Measurements from ENCODE around the gene STIM1. TPM values are rescaled to one million over a fixed set of nuclear protein-coding genes. Genes with fewer than 3 reads are reported as not detected.

STIM1 gene
- total RNA-seq, 4 donors from 2014 or later = 65.2 to 150 (median 92.6) TPM

DNA sequence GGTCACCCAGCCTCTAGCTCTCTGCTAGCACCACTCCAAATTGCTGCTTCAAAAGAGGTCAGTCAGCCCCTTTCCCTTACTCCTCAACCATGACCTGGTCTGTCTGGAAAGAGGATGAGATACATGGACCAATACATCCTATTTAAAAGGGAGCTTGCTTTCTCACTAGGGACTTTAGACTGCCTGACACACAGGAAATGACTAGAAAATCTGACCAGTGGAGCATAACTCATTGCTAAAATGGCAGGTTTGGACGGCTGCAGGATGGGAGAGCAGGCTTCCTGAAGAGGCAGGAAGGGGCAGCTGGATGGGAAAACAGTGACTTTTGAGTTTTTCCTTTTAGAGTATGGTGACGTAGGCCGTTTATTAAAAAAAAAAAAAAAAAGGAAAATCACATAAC, 25.3 kb downstream of the STIM1 start:
- WGBS = 49% methylated on average over 3 of the region's 3 CpGs
- Histone ChIP-seq H3K36me3 (no peaks in the 10 kb centered on the region), H3K27ac (replicated peaks in 1 of 4) (peak overlapping the region in 3 of 4 donors; percentile 42 to 48 (median 43)), H3K27me3 (no peaks in the 10 kb centered on the region), H3K9me3 (no peaks in the 10 kb centered on the region), H3K4me3 (no peak overlapping the region), H3K4me1 (peaks cover 20 to 54% (median 48%) of the 10 kb centered on the region in 4 donors)
- DNase-seq (ENCODE audit: extremely low spot score) = no peak
- intact Hi-C loops (cut with DNase I) = no loop called here
- TF ChIP-seq POLR2A (IDR thresholded peaks at IDR 0.05; ENCODE audit: low read depth) (no peak), POLR2AphosphoS5 (IDR thresholded peaks at IDR 0.05) (no peak), EP300 (IDR thresholded peaks at IDR 0.05) (no peak)

DNA sequence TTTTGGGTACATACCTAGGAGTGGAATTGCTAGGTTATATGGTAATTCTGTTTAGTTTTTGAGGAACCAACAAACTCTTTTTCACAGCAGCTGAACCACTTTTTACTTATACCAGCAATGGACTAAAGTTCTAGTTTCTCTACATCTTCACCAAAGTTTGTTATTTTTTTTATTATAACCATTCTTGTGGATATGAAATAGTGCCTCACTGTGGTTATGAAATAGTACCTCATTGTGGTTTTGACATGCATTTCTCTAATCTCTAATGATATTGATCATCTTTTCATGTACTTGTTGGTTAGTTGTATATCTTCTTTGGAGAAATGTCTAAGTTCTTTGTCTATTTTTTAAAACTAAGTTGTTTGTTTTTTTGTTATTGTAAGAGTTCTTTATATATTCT, 27.2 kb downstream of the STIM1 start:
- H3K9me3 ChIP-seq = no peaks in the 10 kb centered on the region
- H3K36me3 ChIP-seq = no peaks in the 10 kb centered on the region
- intact Hi-C loops (cut with DNase I) = no loop called here
- DNase-seq (ENCODE audit: extremely low spot score) = no peak
- H3K4me1 ChIP-seq = peaks cover 17 to 46% (median 32%) of the 10 kb centered on the region in 4 donors
- no peak overlapping the region for H3K4me3 ChIP-seq
- TF ChIP-seq POLR2A (IDR thresholded peaks at IDR 0.05; ENCODE audit: low read depth) = no peak
- no peak for TF ChIP-seq POLR2AphosphoS5 (IDR thresholded peaks at IDR 0.05)
- TF ChIP-seq EP300 (IDR thresholded peaks at IDR 0.05) = no peak
- TF ChIP-seq, protein P1, sequence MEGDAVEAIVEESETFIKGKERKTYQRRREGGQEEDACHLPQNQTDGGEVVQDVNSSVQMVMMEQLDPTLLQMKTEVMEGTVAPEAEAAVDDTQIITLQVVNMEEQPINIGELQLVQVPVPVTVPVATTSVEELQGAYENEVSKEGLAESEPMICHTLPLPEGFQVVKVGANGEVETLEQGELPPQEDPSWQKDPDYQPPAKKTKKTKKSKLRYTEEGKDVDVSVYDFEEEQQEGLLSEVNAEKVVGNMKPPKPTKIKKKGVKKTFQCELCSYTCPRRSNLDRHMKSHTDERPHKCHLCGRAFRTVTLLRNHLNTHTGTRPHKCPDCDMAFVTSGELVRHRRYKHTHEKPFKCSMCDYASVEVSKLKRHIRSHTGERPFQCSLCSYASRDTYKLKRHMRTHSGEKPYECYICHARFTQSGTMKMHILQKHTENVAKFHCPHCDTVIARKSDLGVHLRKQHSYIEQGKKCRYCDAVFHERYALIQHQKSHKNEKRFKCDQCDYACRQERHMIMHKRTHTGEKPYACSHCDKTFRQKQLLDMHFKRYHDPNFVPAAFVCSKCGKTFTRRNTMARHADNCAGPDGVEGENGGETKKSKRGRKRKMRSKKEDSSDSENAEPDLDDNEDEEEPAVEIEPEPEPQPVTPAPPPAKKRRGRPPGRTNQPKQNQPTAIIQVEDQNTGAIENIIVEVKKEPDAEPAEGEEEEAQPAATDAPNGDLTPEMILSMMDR (IDR thresholded peaks at IDR 0.05) = no peak
- no peak overlapping the region for H3K27ac ChIP-seq (replicated peaks in 1 of 4)
- no peaks in the 10 kb centered on the region for H3K27me3 ChIP-seq

DNA sequence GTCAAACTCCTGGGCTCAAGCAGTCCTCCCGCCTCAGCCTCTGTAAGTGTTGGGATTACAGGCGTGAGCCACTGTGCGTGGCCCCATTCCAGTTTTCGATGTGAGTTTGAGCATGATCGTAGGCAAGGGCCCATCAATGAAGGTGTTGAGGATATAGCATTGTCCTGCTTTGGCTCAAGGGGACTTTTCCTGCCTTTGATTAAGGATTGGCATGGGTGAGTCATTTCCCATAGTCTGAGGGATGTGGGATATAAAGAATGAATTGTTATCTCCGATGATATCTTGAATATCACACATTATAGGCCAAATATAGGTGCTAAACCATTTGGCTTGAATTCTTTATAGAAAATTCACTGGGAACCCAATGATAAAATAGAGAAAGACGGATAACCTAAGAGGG, 30.4 kb downstream of the STIM1 start:
- 91% methylated on average over 7 of the region's 7 CpGs for WGBS
- peaks cover 3 to 35% (median 16%) of the 10 kb centered on the region in 4 donors for H3K4me1 ChIP-seq

DNA sequence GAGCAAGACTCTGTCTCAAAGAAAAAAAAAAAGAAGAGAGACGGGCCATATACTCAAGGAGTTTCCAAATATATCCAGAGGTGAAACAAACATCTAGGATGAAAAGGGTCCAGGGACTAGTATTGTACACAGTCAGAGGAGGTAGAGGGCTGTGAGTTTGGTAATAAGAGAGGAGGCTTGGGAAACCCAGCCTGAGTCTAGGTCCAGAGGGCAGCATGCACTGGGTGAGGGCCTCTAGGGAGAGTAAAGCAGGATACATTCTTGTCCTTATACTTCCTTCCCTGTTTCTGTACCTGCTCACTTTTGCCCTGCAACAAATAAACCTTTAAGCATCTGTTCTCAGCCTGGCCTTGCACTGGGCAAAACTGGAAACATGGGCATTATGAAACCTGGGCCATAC, 31.5 kb downstream of the STIM1 start:
- H3K27me3 ChIP-seq = no peaks in the 10 kb centered on the region
- H3K9me3 ChIP-seq = no peaks in the 10 kb centered on the region
- DNase-seq (ENCODE audit: extremely low spot score) = no peak
- H3K36me3 ChIP-seq = no peaks in the 10 kb centered on the region
- intact Hi-C loops (cut with DNase I) = no loop called here
- H3K27ac ChIP-seq (replicated peaks in 1 of 4) = no peak overlapping the region
- TF ChIP-seq POLR2AphosphoS5 (IDR thresholded peaks at IDR 0.05) (no peak), EP300 (IDR thresholded peaks at IDR 0.05) (no peak)
- no peak overlapping the region for H3K4me3 ChIP-seq
- H3K4me1 ChIP-seq = peaks cover 3 to 31% (median 13%) of the 10 kb centered on the region in 4 donors
- 42% methylated on average over 1 of the region's 1 CpG for WGBS

More for the DNA sequence above, 30.4 kb downstream of the STIM1 start:
- Histone ChIP-seq H3K9me3 (no peaks in the 10 kb centered on the region), H3K36me3 (no peaks in the 10 kb centered on the region), H3K27me3 (no peaks in the 10 kb centered on the region), H3K4me3 (no peak overlapping the region), H3K27ac (replicated peaks in 1 of 4) (no peak overlapping the region)
- intact Hi-C loops (cut with DNase I) = no loop called here
- DNase-seq (ENCODE audit: extremely low spot score) = no peak
- TF ChIP-seq POLR2A (IDR thresholded peaks at IDR 0.05; ENCODE audit: low read depth) (no peak), POLR2AphosphoS5 (IDR thresholded peaks at IDR 0.05) (no peak), EP300 (IDR thresholded peaks at IDR 0.05) (no peak)
- TF ChIP-seq, protein P1 (IDR thresholded peaks at IDR 0.05) = no peak

DNA sequence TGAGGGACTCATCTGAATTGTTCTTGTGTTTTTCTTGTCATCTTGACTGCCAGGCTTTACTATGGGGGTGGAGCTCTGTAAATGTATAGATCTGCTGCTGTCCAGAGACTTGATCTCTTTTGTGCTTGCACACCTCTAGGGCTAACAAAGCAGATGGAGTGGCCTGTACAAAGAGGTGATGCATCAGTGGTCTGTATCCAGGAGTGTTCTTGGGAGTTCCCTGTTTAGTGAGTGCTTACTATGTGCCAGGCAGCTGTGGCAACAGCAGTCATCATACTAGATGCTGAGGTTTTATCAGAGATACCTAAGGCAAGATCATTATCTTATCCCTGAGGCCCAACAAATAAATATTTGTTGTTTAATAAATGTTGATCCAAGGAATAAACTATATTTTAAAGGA, 33.4 kb downstream of the STIM1 start:
- no peak overlapping the region for H3K4me3 ChIP-seq
- H3K27me3 ChIP-seq = no peaks in the 10 kb centered on the region
- intact Hi-C loops (cut with DNase I) = no loop called here
- no peaks in the 10 kb centered on the region for H3K9me3 ChIP-seq
- no peaks in the 10 kb centered on the region for H3K36me3 ChIP-seq
- H3K27ac ChIP-seq (replicated peaks in 1 of 4) = no peak overlapping the region
- H3K4me1 ChIP-seq = peaks cover 8 to 35% (median 18%) of the 10 kb centered on the region in 4 donors
- TF ChIP-seq EP300 (IDR thresholded peaks at IDR 0.05) = no peak
- TF ChIP-seq, protein P1 (IDR thresholded peaks at IDR 0.05) = no peak
- TF ChIP-seq POLR2AphosphoS5 (IDR thresholded peaks at IDR 0.05) = no peak
- TF ChIP-seq POLR2A (IDR thresholded peaks at IDR 0.05; ENCODE audit: low read depth) = no peak
- no peak for DNase-seq (ENCODE audit: extremely low spot score)

DNA sequence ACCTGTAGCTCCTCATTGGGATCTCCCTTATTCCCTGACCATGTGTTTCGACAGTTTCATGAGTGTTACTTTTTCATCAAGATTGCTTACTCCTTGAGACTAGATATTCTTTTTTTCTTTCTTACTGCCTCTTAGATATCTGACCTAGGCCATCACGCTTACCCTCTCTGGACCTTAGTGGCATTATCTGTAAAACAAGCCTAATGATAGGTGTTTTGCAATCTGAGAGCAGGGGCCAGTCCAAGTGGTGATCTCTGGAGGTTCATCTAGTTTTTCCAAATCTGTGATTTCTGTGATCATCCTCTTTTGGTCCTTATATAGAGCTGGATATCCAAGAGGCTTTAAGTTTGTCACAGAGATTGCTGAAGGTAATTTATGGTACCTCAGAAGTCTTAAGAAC, 34.5 kb downstream of the STIM1 start:
- H3K27me3 ChIP-seq = no peaks in the 10 kb centered on the region
- H3K4me1 ChIP-seq = peaks cover 11 to 42% (median 28%) of the 10 kb centered on the region in 4 donors
- no peaks in the 10 kb centered on the region for H3K36me3 ChIP-seq
- no peak for TF ChIP-seq POLR2A (IDR thresholded peaks at IDR 0.05; ENCODE audit: low read depth)
- no peak for TF ChIP-seq EP300 (IDR thresholded peaks at IDR 0.05)
- no peak for TF ChIP-seq POLR2AphosphoS5 (IDR thresholded peaks at IDR 0.05)
- TF ChIP-seq, protein P1 (IDR thresholded peaks at IDR 0.05) = no peak
- no peak for DNase-seq (ENCODE audit: extremely low spot score)
- intact Hi-C loops (cut with DNase I) = no loop called here
- whole genome bisulfite sequencing = 97% methylated on average over 2 of the region's 2 CpGs
- no peaks in the 10 kb centered on the region for H3K9me3 ChIP-seq
- no peak overlapping the region for H3K27ac ChIP-seq (replicated peaks in 1 of 4)
- H3K4me3 ChIP-seq = no peak overlapping the region

Data from esophagus muscularis mucosa (tissue), 4 donors.